ENCODE data around the gene PRKCE.

The PRKCE gene

DNA sequence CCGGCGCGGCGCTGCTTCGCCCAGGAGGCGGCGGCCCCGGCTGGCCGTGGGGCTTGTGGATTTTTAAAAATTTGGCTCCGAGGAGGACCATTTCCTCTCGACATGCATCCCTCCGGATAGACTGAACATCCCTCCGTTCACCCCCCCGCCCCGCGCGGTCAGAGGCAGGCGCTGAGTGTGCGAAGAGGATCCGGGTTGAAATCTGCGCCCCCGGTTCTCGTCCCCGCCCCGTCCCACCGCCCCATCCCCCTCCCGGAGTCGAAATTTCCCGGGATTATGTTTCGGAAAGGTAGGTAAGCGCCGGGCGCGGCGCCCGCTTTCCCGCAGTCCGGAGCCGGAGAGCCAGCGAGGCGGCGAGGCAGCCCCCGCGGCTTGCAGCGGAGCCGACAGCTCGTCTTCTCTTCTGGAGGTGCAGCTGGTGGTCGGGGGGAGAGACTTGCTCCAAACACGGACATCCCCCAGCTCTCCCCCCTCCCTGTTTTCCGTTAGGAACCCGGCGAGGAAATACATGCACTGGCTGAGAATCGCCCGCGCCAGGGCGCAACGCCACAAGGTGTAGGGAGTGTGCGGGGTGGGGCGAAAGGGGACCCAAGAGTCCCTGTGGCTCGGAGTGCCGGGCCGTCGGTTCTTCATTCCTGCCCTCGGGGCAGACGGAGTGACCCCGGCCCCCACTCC, at the start of gene PRKCE:
PRKCE (plus strand) TSS at position 261 of the 675 bp plus-strand sequence.
- DNase-seq = peak; percentile 31

GRCh38 chr2:45602624-45603023, 48.9 kb upstream of the PRKCE start:
- DNase-seq = no peak

DNA sequence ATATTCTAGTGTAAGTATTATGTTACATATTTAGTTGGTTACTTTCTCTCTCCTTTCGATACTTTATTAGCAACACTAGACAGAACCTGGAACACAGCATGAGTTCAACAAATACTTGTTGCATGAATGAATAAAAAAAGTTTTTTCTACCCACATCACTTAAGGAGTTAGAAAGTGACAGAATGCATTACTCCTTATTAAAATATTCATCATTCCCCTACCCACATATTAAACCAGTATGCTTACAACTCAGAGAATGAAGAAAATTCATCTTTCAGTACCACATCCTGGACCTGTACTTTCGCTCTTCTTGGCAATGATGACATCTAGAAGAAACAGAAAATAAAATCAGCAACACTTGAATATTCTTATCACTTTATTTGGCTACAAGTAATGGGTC, 46.4 kb upstream of the PRKCE start:
- DNase-seq = no peak

DNA sequence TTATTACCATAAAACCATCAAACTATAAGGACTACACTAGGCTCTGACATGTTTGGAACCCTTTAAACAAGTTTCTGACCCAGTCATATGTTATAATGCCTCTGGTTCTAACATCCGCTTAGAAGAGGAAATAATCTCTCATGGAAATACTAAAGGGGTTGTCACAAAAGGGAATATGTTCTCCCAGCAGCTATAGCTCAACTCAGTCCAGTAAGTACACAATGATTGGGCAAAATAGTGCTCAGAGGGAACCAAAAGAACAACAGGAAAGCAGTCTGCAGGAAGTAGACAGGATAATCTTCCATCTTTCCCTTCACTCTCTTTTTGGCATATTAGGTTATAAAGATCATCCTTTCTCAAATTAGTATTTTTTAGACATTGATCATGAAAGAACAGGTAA, 44.7 kb upstream of the PRKCE start:
- DNase-seq = no peak

DNA sequence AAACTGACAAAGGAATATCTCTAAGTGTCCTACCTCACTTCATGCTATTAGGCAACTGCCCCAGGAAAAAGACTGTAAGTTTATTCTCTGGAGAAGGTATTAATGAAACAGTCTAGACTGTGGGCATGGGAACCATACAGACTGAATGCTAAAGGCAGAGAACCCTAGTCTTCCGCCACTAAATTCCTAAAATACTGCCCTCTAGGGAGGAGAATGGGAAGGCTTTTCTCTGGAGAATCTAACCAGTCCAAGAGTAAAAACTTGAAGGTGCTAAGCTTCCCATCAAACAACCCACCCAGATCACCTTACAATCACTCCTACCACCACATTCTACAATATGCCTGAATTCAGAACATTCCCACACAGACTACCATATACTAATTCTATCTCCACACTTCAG, 43.8 kb upstream of the PRKCE start:
- no peak for DNase-seq

DNA sequence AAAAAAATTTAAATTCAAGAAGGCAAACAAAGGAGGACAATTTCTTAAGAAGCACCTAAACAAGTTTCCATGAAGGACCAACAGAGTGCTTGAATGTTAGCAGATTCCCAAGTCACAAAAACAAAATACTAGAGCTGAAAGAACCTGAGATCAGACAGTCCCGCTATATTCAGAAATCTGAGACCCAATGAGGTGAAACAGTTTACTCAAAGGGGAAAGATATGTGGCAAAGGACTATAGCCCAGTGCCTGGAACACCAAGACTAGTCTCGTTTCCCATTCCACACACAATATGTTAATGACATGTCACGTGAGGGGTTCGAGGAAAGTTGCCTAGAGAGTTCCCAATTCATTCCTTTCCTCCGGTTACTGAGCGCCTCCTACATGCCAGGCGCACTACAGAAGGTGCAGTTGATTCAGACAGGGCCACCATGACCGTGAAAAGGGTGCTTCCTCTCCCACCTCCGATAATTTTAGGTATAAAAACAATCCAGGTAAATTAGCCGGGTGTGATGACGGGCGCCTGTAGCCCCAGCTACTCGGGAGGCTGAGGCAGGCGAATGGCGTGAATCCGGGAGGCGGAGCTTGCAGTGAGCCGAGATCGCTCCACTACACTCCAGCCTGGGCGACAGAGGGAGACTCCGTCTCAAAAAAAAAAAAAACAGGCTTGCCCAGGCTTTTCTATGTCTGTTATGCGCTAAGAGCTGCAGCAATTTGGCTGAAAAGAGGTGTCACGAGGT, 41.0 kb upstream of the PRKCE start:
- peak; percentile 53 for DNase-seq

- peak; percentile 91 for DNase-seq
Observed at GRCh38 chr2:45611020-45611859, 40.2 kb upstream of the PRKCE start, which contains the start of gene SRBD1. Gene SRBD1, minus strand, starts transcription at chr2:45611267. Its CDS starts 5,826 bp downstream, at chr2:45605441.

- no peak for DNase-seq
Observed at GRCh38 chr2:45612285-45612684, 39.2 kb upstream of the PRKCE start.

DNA sequence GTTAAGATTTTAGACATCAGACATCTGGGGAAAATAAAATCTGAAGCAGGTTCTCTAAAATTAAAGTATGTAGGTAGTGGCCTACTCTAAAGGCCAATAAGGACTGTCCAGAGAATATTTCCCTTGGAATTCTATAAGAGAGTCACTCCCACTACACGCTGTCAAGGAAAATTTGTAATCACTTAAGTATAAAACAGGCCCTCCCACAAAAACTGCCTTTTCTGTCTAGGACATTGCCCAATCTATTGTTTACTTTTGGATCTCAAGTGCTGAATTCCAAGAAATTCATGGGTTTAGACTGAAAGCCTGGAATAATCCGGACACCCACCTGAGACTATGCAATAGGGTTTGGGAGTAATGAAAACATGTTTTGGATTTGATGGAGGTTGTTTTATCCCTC, 38.7 kb upstream of the PRKCE start:
- no peak for DNase-seq

DNA sequence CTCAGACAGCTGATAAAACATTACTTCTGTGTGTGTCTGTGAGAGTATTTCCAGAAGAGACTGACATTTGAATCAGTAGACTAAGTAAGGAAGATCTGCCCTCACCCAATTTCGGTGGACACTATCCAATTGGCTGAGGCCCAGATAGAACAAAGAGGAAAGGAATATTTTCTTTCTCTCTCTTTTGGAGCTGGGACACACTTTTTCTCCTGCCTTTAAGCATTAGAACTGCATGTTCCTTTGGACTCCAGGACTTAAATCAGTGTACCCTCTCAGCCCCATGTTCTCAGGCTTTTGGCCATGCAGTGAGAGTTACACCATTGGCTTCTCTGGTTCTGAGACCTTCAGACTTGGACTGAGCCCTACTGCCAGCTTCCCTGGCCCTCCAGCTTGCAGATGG, 37.1 kb upstream of the PRKCE start:
- DNase-seq = no peak

GRCh38 chr2:45614871-45615415, 36.5 kb upstream of the PRKCE start:
- no peak for DNase-seq

GRCh38 chr2:45616658-45617411, 34.6 kb upstream of the PRKCE start:
- no peak for DNase-seq

GRCh38 chr2:45617496-45617895, 34.0 kb upstream of the PRKCE start:
- DNase-seq = no peak

DNA sequence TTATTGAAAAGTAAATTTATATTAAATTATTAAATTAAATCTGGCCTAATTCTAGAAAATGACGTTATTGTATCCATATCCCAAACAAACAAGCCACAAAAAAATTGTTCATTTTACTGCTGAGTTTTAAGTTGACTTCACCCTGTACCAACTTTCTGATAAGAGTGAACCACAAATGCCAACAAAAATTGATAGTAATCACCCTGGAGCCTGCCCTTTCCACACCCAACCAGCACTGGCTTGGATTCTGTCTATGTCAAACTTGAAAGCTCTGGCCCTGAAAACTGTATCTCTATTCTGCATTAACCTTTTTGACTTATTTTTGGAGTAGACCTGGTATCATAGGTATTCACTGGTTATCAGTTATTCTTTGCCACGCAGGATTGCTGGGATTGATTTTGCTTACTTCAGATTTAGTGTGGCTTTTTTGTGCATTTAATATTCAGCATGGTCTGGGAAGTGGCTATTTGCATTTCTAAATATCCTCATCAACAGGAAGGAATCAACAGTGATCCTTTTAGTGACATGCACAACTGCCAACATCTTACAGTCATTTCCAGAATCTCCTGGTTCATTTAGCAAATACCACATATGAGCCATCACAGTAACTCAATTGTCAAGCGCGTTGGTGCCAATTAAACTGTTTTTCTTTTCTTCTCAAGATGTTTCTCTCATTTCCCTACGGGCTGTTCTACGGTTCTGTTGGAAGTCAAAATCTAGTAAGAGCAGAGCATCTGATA, 29.0 kb upstream of the PRKCE start:
- no peak for DNase-seq

DNA sequence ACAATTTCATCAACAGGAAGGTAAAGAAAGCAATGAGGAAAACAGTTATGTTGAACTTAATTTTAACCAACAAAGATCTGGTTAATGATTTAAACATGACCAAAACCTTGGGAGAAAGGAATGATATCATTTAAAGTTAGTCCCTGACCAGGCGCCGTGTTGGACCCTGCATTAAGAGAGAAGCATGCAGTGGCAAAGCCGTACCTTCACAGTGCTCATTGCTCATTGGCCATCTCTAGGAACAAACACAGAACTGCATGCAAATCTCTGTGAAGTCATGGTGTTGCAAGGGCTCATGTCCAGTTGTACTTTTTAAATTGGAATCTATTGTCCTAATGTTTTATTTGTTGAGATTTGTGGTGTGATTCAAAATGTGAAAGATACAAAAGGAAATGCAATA, 28.4 kb upstream of the PRKCE start:
- no peak for DNase-seq

DNA sequence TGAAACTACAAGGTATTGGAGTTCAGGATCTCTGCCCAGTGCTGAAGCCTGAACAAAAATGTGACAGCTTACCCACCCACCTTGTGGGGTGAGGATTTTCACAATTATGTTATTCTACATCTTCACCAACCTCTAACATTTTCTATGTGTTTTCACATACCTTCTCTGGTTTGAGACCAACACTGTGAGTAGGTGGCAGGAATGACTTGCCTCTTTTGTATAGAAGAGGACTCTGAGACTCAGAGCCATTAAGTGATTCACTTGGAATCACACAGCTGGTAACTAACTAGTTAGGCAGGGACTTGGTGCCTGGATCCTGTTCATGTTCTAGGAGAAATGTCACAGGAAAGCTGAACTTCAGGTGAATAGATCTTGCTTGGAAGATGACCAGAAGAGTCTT, 25.7 kb upstream of the PRKCE start:
- no peak for DNase-seq

DNA sequence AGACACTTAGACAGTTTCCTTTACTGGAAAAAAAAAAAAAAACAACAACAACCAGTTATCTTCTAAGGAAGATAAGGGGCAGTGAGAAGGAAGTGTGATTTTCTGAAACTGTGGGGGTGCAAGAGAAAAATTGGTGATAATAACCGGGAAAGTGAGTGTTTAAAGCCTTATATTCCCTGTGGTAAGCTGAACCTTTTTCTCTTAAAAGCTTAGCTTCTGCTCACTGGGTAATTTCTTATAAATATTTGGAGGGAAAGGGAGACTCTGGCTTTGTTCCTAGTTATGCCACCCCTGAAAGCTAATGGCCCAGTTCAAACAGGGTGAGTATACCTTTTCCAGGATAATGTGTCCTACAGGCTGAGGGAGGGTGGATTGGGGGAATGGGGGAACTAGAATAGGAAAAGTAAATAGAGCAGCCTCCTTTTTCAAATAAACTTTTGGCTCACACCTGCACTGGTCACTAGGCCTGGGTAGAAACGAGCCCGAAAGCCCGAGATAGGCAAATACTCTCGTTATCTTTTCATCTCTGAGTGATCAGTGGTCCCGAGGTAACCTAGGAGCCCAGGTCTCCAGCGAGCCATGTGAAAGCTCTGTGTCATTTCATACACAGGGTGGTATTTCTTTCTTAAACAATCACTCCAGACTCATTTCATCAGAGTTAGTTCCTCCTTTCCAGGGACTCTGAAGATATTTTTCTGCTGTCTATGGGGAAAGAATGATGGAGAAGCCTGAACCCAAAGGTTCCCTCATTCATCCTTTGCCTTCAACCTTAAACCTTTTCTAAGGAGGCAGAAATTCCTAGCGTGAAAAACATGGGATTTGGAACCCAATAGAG, 24.9 kb upstream of the PRKCE start:
- DNase-seq = no peak

DNA sequence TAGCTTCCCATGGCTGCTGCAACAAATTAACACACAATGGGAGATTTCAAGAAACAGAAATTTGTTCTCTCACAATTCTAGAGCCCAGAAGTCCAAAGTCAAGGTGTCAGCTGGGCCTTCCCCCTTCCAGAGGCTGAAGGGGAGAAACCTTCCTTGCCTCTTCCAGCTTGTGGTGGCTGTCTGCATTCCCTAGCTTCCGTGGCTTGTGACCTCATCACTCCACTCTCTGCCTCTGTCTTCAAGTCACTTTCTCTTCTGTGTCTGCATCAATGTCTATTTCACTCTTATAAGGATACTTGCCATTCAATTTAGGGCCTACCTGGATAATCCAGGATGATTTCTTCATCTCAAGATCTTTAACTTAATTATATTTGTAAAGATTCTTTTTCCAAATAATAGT, 23.6 kb upstream of the PRKCE start:
- DNase-seq = no peak

DNA sequence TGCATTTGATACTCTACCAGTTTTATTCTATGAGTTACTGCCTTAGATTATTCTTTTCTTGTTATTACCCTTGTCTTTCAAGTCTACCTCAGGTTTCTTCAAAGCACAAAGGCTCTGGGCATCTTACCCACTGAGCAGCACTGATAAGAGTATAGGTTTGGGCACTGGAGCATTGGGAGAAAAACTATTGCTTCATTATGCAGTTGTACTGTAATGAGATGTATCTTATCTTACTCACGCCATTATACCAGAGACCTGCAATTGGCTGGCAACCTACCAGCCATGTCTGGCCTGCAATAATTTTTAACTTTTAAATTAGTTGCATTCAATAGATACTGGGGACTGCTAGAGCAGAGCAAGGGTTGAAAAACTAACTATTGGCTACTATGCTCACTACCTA, 21.5 kb upstream of the PRKCE start:
- no peak for DNase-seq

DNA sequence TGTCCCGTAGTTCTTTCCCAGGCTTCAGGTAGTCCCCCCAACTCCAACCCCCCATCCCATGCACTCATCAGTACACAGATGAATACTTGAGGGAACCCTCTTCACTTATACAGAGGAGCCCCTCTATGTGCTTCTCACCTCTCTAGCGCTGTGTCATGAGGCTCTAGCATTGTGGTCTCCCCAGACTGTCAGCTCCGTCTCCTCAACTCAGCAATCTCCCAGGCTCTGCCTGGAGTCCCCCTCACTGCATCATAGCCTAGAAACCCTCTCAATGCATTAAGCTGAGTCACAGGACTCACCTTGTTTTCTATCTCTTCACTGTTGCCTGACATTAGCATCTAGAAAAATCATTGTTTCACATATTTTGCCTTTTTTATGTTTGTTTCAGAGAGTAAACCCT, 20.2 kb upstream of the PRKCE start:
- no peak for DNase-seq

GRCh38 chr2:45631955-45632354, 19.5 kb upstream of the PRKCE start:
- DNase-seq = no peak

Measured in CD4-positive, alpha-beta T cell treated with Interleukin-15 for 1 hour (primary cell).